Activated T-cell treated with anti-CD3 and anti-CD28 coated beads, Interleukin-2, amount 50 U/mL, for 72 hours (primary cell): ENCODE results near the gene MTRF1L. TPM values are rescaled to one million over a fixed set of nuclear protein-coding genes. Genes with fewer than 3 reads are reported as not detected.
"Not testable (repeated sequence)": the region's sequence is repeated elsewhere in the genome, so short reads cannot be mapped to it uniquely, and the experiment has no call there.

Source experiments
- ATAC-seq, 2 donors: fragments of 150-1000 bp; cut with Tn5 transposase; replicated peaks in 1 of 2; 2 replicates each; pipeline ENCODE4 v1.10.0; 2021; ENCODE audit warnings: moderate library complexity in 2 of 2, mild to moderate bottlenecking in 1 of 2
- DNase-seq, 2 donors: peaks; one replicate each; pipeline ENCODE4 v3.0.0; 2021 to 2022; ENCODE audit warnings: mixed read lengths in 1 of 2
- H3K27ac Mint-ChIP-seq: one replicate; pipeline ENCODE4 v1.8.0; 2022; ENCODE audit warnings: mild to moderate bottlenecking, moderate library complexity, mixed read lengths
- H3K27me3 Mint-ChIP-seq: one replicate; pipeline ENCODE4 v1.8.0; 2022; ENCODE audit warnings: low read depth, mixed read lengths
- H3K36me3 Mint-ChIP-seq, 2 donors: one replicate each; pipeline ENCODE4 v1.8.0; 2022; ENCODE audit warnings: mixed read lengths in 2 of 2, mild to moderate bottlenecking in 1 of 2; ENCODE audit not compliant: insufficient read depth in 2 of 2
- H3K4me1 Mint-ChIP-seq: one replicate; pipeline ENCODE4 v1.8.0; 2022; ENCODE audit warnings: low read depth, mixed read lengths
- H3K4me3 Mint-ChIP-seq, 2 donors: one replicate each; pipeline ENCODE4 v1.8.0; 2022; ENCODE audit warnings: mild to moderate bottlenecking in 2 of 2, mixed read lengths in 2 of 2, moderate library complexity in 2 of 2
- H3K9me3 Mint-ChIP-seq, 2 donors: one replicate each; pipeline ENCODE4 v1.8.0; 2022; ENCODE audit warnings: mixed read lengths in 2 of 2
- total RNA-seq, 2 donors: library from RNA; stranded (reverse); gene quantifications; one replicate each; pipeline ENCODE4 v1.2.3, GENCODE V29; 2022

The MTRF1L gene
- total RNA-seq, 2 donors from 2014 or later, result 13.8 to 21.1 TPM

DNA sequence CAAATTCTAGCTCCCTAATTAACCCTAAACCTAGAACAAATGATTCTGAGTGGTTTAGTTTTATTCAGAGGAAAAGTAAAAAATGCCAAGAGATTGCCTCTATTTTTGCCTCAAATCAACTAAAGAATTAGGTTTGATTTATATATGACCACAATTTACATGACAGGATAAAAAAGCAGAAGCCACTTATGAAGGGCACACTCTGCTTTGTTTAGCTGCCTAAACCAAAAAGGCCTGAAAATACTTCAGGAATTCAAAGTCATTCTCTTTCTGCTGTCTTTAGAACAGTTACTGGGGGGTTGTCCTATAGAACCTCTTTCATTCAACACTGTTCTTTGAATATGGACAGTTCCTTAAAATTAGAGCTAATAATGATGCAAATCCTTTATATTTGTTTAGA is 25.0 kb downstream of the MTRF1L start:
- DNase-seq (no peak), ATAC-seq (no peak)
- H3K27ac Mint-ChIP-seq, result no peak overlapping the region
- H3K27me3 Mint-ChIP-seq, result no peaks in the 10 kb centered on the region
- peaks cover 13 to 45% of the 10 kb centered on the region in 2 donors for H3K36me3 Mint-ChIP-seq
- peaks cover 72% of the 10 kb centered on the region for H3K4me1 Mint-ChIP-seq
- H3K9me3 Mint-ChIP-seq, result no peaks in the 10 kb centered on the region
- H3K4me3 Mint-ChIP-seq, result no peak overlapping the region

DNA sequence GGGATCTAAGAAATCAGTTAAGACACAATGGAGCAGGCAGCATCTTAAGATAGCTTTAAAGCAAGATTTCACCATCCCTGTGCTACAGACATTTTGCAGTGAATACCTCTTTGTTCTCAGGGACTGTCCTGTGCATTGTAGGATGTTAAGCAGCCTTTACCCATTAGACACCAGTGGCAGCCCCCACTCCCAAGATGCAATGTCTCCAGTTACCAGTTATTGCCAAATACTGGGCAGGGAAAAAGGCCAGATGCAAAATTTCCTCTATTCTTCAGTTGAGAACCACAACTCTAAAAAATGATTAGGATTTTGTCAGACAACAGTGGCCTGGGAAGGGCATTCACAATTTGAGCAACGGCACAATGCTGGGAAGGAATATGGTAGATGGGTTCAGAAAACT is 25.8 kb downstream of the MTRF1L start:
- peak overlapping the region in 1 of 2 donors; percentile 13 for H3K4me3 Mint-ChIP-seq
- H3K4me1 Mint-ChIP-seq, result peaks cover 72% of the 10 kb centered on the region
- no peaks in the 10 kb centered on the region for H3K9me3 Mint-ChIP-seq
- no peak overlapping the region for H3K27ac Mint-ChIP-seq
- ATAC-seq, result no peak
- no peak for DNase-seq
- peaks cover 13 to 46% of the 10 kb centered on the region in 2 donors for H3K36me3 Mint-ChIP-seq
- H3K27me3 Mint-ChIP-seq, result no peaks in the 10 kb centered on the region

DNA sequence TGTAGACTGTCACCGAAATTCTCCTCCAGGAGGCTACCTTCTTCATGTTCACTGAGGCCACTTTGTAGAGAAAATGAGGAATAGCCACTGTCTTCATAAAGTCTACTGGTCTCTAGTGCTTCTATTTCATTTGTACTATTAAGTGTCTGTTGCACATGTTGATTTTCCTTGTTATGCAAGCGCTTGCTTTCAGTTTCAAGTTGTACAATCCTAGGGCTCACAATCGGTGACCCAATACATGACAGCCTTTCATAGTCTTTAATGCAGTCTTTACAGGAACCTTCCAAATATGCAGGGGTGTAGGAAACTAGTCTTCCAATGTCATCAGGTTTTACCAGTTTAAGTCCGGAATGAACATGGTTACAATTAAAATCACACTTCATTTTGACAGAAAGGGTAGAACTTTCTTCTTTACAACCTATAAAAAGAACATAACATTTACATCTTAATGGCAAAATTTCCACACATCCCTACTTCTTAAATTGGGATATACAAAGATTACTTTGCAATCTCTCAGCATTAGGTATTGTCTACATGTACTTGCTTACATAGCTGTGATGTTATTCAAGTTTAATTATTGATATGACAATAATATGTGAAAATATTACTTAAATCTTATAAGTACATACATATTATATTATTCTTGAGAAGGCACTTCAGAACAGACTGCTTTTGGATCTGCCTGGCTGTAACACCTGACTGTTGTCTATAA is 27.1 kb downstream of the MTRF1L start:
- H3K27ac Mint-ChIP-seq, result peak overlapping the region; percentile 90
- ATAC-seq, result peak in 1 of 2 donors; percentile 65
- peaks cover 62% of the 10 kb centered on the region for H3K4me1 Mint-ChIP-seq

DNA sequence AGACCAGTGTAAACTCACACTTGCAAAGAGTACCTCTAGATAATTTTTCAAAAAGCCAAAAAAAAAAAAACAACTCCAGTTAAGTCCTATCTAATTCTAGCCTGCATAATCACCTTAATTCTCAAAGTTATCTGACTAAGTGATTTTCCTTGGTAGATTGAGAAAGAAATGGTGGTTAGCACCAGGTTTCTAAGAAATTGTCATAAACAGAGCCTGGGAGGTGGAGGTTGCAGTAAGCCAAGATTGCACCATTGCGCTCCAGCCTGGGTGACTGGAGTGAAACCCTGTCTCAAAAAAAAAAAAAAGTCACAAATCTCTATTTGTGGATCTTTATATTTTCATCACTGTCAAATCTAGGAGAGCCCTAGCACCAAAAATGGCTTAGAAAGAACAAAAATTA is 28.6 kb downstream of the MTRF1L start:
- Mint-ChIP-seq H3K4me3 (peak overlapping the region; percentile 6 to 47), H3K9me3 (peaks cover 3 to 5% of the 10 kb centered on the region in 2 donors), H3K36me3 (peaks cover 21 to 51% of the 10 kb centered on the region in 2 donors), H3K4me1 (peaks cover 48% of the 10 kb centered on the region), H3K27ac (no peak overlapping the region), H3K27me3 (no peaks in the 10 kb centered on the region)
- DNase-seq (no peak), ATAC-seq (peak; percentile 47 to 60)

More for the DNA sequence above, 27.1 kb downstream of the MTRF1L start:
- DNase-seq, result no peak
- Mint-ChIP-seq H3K27me3 (no peaks in the 10 kb centered on the region), H3K9me3 (no peaks in the 10 kb centered on the region), H3K4me3 (peak overlapping the region; percentile 36 to 88), H3K36me3 (peaks cover 13 to 47% of the 10 kb centered on the region in 2 donors)

DNA sequence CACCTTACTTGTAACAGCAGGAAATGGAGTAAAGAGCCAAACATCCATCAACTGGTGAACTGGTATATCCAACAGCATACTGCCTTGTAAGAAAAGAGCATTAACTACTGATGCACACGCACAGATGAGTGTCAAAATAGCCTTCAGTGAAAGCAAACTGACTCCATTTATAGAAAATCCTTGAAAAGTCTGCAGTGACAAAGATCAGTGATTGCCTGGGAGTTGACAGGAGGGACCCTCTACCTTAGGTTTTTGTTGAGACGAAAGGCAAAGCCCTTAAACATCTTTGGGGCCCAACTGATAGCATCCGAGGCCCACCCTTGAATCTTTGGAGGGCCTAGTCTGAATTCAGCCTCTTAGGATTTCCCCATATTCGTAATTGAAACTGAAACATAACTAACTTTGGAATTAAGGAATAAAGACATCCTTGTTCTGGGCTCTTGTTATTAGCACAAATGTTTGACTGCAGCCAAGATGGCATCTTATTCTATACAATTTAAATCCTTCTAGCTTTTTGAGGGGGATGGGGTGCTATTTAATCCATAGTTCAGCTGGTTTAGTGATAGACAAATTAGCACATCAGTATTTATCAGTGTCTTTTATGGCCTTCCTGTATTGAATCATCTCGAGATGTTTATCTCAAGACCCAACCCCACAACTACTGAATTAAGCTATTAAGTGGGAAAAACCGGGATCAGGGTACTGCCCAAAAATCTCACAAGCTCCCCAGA is 32.7 kb downstream of the MTRF1L start:
- DNase-seq (no peak), ATAC-seq (no peak)
- Mint-ChIP-seq H3K9me3 (peaks cover 10% of the 10 kb centered on the region in 2 donors), H3K27me3 (no peaks in the 10 kb centered on the region), H3K27ac (no peak overlapping the region), H3K4me3 (no peak overlapping the region), H3K4me1 (peaks cover 14% of the 10 kb centered on the region), H3K36me3 (peaks cover 22 to 36% of the 10 kb centered on the region in 2 donors)

DNA sequence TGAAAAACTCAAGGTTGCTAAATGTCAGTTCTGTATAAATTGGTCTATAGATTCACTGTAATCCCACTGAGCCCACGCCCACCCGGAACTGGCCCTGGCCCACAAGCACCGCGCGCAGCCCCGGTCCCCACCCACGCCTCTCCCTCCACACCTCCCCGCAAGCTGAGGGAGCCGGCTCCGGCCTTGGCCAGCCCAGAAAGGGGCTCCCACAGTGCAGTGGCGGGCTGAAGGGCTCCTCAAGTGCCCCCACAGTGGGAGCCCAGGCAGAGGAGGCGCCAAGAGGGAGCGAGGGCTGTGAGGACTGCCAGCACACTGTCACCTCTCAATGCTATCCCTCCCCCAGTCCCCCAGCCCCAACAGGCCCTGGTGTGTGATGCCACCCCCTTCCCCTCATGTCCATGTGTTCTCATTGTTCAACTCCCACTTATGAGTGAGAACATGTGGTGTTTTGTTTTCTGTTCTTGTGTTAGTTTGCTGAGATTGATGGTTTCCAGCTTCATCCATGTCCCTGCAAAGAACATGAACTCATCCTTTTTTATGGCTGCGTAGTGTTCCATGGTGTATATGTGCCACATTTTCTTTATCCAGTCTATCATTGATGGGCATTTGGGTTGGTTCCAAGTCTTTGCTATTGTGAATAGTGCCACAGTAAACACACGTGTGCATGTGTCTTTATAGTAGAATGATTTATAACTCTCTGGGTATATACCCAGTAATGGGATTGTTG is 36.2 kb downstream of the MTRF1L start:
- H3K27ac Mint-ChIP-seq, H3K4me3 Mint-ChIP-seq, DNase-seq, H3K4me1 Mint-ChIP-seq, H3K27me3 Mint-ChIP-seq: not testable (repeated sequence)
- Mint-ChIP-seq H3K36me3 (peaks cover 19% of the 10 kb centered on the region in 2 donors), H3K9me3 (peaks cover 10% of the 10 kb centered on the region in 2 donors)
- ATAC-seq, result peak in 1 of 2 donors; percentile 15

DNA sequence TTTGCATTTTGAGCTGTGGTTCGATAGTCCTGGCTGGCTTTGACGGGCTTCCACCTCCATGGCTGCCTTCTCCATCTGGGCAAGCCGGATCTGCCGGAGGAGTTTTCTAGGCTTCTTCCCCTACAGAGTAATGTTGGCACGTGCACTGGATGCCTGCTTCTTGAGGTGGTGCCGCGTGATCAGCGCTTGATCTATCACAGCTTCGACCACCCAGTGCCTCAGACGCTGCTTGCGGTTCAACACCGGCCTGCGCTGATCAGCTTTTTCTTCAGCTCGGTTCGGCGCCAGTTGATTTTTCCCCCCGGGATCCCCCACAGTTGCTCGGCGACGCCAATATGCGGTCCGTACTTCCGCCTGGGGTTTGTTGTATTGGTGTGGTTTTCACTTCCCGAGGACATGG is 43.2 kb downstream of the MTRF1L start:
- H3K27ac Mint-ChIP-seq, result no peak overlapping the region
- H3K4me3 Mint-ChIP-seq, result no peak overlapping the region
- no peak for ATAC-seq
- no peaks in the 10 kb centered on the region for H3K36me3 Mint-ChIP-seq
- H3K27me3 Mint-ChIP-seq, result peaks cover 9% of the 10 kb centered on the region
- DNase-seq, result no peak
- H3K4me1 Mint-ChIP-seq, result no peaks in the 10 kb centered on the region
- H3K9me3 Mint-ChIP-seq, result no peaks in the 10 kb centered on the region

DNA sequence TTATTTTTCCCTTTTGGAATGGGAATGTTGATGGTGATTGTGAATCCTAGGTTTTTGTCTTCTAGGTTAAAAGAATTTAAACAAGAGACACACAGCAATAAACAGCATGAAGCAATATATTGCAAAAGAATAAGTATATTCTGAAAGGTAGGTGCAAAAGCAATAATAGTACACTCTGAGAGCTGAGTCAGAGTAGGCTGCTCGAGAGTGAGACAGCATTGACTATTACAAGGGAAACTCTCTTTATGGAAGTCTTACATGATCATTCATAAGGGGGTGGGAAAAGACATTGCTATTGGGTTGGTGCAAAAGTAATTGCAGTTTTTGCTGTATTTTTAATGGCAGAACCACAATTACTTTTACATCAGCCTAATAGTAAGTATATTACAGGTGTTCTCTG is 44.7 kb downstream of the MTRF1L start:
- H3K27me3 Mint-ChIP-seq, result peaks cover 13% of the 10 kb centered on the region
- peaks cover 5% of the 10 kb centered on the region for H3K4me1 Mint-ChIP-seq
- DNase-seq (no peak), ATAC-seq (no peak)
- H3K27ac Mint-ChIP-seq, result no peak overlapping the region
- no peaks in the 10 kb centered on the region for H3K9me3 Mint-ChIP-seq
- no peak overlapping the region for H3K4me3 Mint-ChIP-seq
- H3K36me3 Mint-ChIP-seq, result no peaks in the 10 kb centered on the region

DNA sequence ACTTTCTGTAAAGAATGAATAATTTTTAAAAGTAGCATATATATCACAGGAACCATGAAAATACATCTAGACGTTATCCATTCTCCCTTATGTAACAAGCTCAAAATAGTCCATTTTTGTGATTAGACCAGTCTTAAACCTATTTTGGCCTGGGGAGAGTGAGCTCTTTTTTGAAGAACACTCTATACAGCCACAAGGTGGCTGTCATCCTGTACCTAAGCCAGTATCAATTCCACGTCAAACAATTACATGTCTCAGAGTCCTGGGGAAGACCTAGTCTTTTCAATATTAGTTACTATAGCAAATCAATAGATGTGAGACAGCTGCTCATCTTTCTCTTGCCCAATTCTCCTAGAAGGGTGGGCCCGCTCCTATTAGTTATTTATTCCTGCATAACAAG is 48.1 kb downstream of the MTRF1L start:
- H3K27me3 Mint-ChIP-seq, result peaks cover 14% of the 10 kb centered on the region
- no peaks in the 10 kb centered on the region for H3K9me3 Mint-ChIP-seq
- no peak overlapping the region for H3K4me3 Mint-ChIP-seq
- H3K36me3 Mint-ChIP-seq, result no peaks in the 10 kb centered on the region
- H3K27ac Mint-ChIP-seq, result no peak overlapping the region
- no peak for ATAC-seq
- no peak for DNase-seq
- H3K4me1 Mint-ChIP-seq, result peaks cover 11% of the 10 kb centered on the region

DNA sequence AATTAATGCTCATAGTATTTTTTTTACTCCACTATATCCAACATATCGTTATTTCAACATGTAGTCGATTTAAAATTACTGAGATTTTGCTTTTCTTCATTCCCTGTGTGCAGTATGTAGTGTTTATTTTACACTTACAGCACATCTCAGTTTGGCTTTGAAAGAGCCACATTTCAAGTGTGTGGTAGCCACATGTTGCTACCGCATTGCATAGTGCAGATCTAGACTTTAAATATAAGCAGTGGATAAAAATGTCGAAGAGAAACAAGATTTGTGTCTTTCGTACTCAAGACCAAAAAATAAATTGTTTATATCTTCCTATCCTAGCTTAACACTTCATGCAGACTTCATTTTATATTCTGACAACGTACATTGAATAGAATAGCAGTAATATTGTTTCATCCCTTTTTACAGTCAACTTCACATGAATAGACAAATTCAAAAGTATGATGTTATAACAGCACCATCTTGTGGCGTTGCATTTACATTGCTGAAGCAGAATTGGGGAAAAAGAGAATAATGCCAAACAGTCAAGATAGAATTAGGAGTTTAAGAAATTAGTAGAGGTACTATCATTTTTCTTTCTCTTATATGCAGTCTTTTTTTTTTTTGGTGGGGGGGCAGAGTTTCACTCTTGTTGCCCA is 49.5 kb downstream of the MTRF1L start:
- Mint-ChIP-seq H3K36me3 (no peaks in the 10 kb centered on the region), H3K27me3 (peaks cover 25% of the 10 kb centered on the region), H3K4me3 (no peak overlapping the region), H3K27ac (no peak overlapping the region), H3K4me1 (peaks cover 15% of the 10 kb centered on the region), H3K9me3 (no peaks in the 10 kb centered on the region)
- DNase-seq, result no peak
- no peak for ATAC-seq

DNA sequence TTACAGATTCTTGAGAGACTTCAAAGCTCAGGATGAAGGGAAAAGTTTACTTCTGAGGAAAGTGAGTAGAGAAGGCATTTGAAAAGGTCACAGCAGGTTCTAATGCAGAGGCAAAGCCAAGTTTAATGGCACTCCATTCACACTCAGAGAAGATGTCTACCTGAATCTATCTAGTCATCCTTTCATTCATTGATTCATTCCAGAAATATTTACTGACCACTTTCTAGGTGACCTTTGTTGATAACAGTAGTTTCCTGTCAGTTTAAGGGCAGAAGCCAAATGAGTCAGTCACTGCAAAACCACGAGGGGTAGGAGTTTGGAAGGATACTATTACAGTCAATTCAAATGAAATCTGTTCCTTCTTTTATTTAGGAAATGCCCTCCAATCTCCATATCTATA is 50.5 kb downstream of the MTRF1L start:
- no peak overlapping the region for H3K27ac Mint-ChIP-seq
- peaks cover 30% of the 10 kb centered on the region for H3K27me3 Mint-ChIP-seq
- peaks cover 19% of the 10 kb centered on the region for H3K4me1 Mint-ChIP-seq
- ATAC-seq, result peak; percentile 58 to 69
- DNase-seq, result no peak
- no peaks in the 10 kb centered on the region for H3K36me3 Mint-ChIP-seq
- no peaks in the 10 kb centered on the region for H3K9me3 Mint-ChIP-seq
- no peak overlapping the region for H3K4me3 Mint-ChIP-seq

DNA sequence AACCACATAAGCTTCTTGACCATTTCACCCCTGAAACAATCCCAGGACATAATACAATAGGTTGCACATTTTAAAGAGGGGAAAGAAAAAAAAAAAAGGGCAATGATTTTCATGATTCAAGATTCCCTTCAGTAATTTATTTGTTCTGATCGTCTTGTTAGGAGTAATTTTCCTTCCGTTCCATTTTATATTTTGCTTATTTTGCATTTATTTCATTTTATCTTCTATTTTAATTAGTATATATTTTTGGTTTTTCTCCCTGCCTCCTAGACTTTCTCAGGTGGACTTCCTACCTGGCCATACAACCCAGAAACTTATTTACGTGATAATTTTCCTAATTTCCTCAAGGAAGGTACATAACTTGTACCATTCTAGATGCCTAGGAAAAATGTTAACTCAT is 52.3 kb downstream of the MTRF1L start:
- ATAC-seq, result no peak
- DNase-seq, result no peak
- Mint-ChIP-seq H3K4me3 (no peak overlapping the region), H3K27ac (no peak overlapping the region), H3K27me3 (peaks cover 26% of the 10 kb centered on the region), H3K9me3 (no peaks in the 10 kb centered on the region), H3K4me1 (peaks cover 19% of the 10 kb centered on the region), H3K36me3 (no peaks in the 10 kb centered on the region)
